ENCODE results near the gene GALNT18.

Gene GALNT18

GRCh38 chr11:11280826-11281225 lies 341.0 kb downstream of the GALNT18 start (continued):
- TF ChIP-seq, protein P1, sequence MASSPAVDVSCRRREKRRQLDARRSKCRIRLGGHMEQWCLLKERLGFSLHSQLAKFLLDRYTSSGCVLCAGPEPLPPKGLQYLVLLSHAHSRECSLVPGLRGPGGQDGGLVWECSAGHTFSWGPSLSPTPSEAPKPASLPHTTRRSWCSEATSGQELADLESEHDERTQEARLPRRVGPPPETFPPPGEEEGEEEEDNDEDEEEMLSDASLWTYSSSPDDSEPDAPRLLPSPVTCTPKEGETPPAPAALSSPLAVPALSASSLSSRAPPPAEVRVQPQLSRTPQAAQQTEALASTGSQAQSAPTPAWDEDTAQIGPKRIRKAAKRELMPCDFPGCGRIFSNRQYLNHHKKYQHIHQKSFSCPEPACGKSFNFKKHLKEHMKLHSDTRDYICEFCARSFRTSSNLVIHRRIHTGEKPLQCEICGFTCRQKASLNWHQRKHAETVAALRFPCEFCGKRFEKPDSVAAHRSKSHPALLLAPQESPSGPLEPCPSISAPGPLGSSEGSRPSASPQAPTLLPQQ (tag by site-specific recombination; IDR thresholded peaks at IDR 0.05) = no peak
- TF ChIP-seq ZNF621 (tag by site-specific recombination; IDR thresholded peaks at IDR 0.05) (no peak), ZNF510 (tag by site-specific recombination; IDR thresholded peaks at IDR 0.05; ENCODE audit: insufficient replicate concordance) (no peak), ZNF423 (tag by site-specific recombination; IDR thresholded peaks at IDR 0.05) (no peak), ZNF426 (tag by site-specific recombination; IDR thresholded peaks at IDR 0.05) (no peak), ZXDB (tag by site-specific recombination; IDR thresholded peaks at IDR 0.05) (no peak), ZNF626 (tag by site-specific recombination; IDR thresholded peaks at IDR 0.05) (no peak)

- no peak overlapping the region for H3K27ac ChIP-seq (ENCODE audit: extremely low read depth, low read depth, low read length)
Observed at GRCh38 chr11:11279956-11280689, 341.7 kb downstream of the GALNT18 start.

DNA sequence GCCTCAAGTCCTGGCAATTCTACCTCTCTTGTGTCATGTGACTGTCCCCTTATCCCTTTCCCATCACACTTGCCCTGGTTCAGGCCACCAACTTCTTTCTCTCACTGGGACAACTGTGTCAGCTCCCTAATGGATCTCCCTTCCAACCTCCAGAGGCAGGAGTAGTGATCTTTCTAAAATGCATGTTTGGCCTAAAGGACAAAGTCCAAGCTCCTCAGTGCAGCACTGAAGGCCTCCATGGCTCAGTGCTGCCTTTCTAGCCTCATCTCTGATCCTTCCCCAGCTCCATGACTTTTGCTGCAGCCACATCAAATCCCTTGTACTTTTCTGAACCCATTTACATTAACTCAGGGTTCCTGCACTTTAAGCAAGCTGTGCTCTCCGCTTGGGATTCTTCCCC lies 349.6 kb downstream of the GALNT18 start:
- no peaks in the 10 kb centered on the region for H3K36me3 ChIP-seq (ENCODE audit: control insufficient read depth in 2 of 2, insufficient read depth in 1 of 2, low read length in 2 of 2)
- no peaks in the 10 kb centered on the region for H3K9me3 ChIP-seq (ENCODE audit: control insufficient read depth, insufficient read depth, low read depth, low read length)
- no peaks in the 10 kb centered on the region for H3K4me1 ChIP-seq (ENCODE audit: control insufficient read depth, insufficient read depth, low read length)
- no peak overlapping the region for H3K4me3 ChIP-seq (ENCODE audit: low read depth, low read length)
- H3K27ac ChIP-seq (ENCODE audit: extremely low read depth, low read depth, low read length) = no peak overlapping the region
- POLR2A ChIA-PET = no interaction called here
- CTCF ChIA-PET = interaction anchor here (0.7 kb wide), 1 partner anchor 10 kb away, joined by 3 read pairs; no protein-coding TSS in a partner anchor
- TF ChIP-seq, protein P2, sequence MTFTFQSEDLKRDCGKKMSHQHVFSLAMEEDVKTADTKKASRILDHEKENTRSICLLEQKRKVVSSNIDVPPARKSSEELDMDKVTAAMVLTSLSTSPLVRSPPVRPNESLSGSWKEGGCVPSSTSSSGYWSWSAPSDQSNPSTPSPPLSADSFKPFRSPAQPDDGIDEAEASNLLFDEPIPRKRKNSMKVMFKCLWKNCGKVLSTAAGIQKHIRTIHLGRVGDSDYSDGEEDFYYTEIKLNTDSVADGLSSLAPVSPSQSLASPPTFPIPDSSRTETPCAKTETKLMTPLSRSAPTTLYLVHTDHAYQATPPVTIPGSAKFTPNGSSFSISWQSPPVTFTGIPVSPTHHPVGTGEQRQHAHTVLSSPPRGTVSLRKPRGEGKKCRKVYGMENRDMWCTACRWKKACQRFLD (tag by site-specific recombination; IDR thresholded peaks at IDR 0.05) = no peak
- TF ChIP-seq ZFP37 (tag by site-specific recombination; IDR thresholded peaks at IDR 0.05) (no peak), FEZF1 (tag by site-specific recombination; IDR thresholded peaks at IDR 0.05) (no peak), ZNF837 (tag by site-specific recombination; IDR thresholded peaks at IDR 0.05) (no peak), SP7 (tag by site-specific recombination; IDR thresholded peaks at IDR 0.05) (no peak), ZNF626 (tag by site-specific recombination; IDR thresholded peaks at IDR 0.05) (no peak), SP3 (tag by site-specific recombination; IDR thresholded peaks at IDR 0.05) (no peak), ZBTB48 (tag by site-specific recombination; IDR thresholded peaks at IDR 0.05) (no peak), AEBP2 (tag by site-specific recombination; IDR thresholded peaks at IDR 0.05; ENCODE audit: borderline replicate concordance) (no peak), ZNF768 (tag by site-specific recombination; IDR thresholded peaks at IDR 0.05) (no peak), ZNF571 (tag by site-specific recombination; IDR thresholded peaks at IDR 0.05) (no peak), ZNF433 (tag by site-specific recombination; IDR thresholded peaks at IDR 0.05; ENCODE audit: low read depth) (no peak), ZNF561 (tag by site-specific recombination; IDR thresholded peaks at IDR 0.05; ENCODE audit: borderline replicate concordance) (no peak), KLF9 (tag by site-specific recombination; IDR thresholded peaks at IDR 0.05; ENCODE audit: low read depth) (no peak), ZNF16 (tag by site-specific recombination; IDR thresholded peaks at IDR 0.05; ENCODE audit: low read depth) (no peak)
- TF ChIP-seq, protein P3, sequence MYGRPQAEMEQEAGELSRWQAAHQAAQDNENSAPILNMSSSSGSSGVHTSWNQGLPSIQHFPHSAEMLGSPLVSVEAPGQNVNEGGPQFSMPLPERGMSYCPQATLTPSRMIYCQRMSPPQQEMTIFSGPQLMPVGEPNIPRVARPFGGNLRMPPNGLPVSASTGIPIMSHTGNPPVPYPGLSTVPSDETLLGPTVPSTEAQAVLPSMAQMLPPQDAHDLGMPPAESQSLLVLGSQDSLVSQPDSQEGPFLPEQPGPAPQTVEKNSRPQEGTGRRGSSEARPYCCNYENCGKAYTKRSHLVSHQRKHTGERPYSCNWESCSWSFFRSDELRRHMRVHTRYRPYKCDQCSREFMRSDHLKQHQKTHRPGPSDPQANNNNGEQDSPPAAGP (tag by site-specific recombination; IDR thresholded peaks at IDR 0.05) = no peak
- TF ChIP-seq, protein P4, sequence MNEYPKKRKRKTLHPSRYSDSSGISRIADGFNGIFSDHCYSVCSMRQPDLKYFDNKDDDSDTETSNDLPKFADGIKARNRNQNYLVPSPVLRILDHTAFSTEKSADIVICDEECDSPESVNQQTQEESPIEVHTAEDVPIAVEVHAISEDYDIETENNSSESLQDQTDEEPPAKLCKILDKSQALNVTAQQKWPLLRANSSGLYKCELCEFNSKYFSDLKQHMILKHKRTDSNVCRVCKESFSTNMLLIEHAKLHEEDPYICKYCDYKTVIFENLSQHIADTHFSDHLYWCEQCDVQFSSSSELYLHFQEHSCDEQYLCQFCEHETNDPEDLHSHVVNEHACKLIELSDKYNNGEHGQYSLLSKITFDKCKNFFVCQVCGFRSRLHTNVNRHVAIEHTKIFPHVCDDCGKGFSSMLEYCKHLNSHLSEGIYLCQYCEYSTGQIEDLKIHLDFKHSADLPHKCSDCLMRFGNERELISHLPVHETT (tag by site-specific recombination; IDR thresholded peaks at IDR 0.05) = no peak
- TF ChIP-seq, protein P5, sequence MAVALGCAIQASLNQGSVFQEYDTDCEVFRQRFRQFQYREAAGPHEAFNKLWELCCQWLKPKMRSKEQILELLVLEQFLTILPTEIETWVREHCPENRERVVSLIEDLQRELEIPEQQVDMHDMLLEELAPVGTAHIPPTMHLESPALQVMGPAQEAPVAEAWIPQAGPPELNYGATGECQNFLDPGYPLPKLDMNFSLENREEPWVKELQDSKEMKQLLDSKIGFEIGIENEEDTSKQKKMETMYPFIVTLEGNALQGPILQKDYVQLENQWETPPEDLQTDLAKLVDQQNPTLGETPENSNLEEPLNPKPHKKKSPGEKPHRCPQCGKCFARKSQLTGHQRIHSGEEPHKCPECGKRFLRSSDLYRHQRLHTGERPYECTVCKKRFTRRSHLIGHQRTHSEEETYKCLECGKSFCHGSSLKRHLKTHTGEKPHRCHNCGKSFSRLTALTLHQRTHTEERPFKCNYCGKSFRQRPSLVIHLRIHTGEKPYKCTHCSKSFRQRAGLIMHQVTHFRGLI (tag by site-specific recombination; IDR thresholded peaks at IDR 0.05) = no peak

More at GRCh38 chr11:11279956-11280689, 341.7 kb downstream of the GALNT18 start:
- H3K4me3 ChIP-seq (ENCODE audit: low read depth, low read length) = no peak overlapping the region
- CTCF ChIA-PET = interaction anchor here (0.7 to 1.5 kb wide), 4 partner anchors 13 to 507 kb away, joined by 3 to 6 read pairs (median 3); no protein-coding TSS in a partner anchor
- POLR2A ChIA-PET = no interaction called here
- no peaks in the 10 kb centered on the region for H3K36me3 ChIP-seq (ENCODE audit: control insufficient read depth in 2 of 2, insufficient read depth in 1 of 2, low read length in 2 of 2)
- H3K9me3 ChIP-seq (ENCODE audit: control insufficient read depth, insufficient read depth, low read depth, low read length) = no peaks in the 10 kb centered on the region
- TF ChIP-seq ZIC2 (tag by site-specific recombination; IDR thresholded peaks at IDR 0.05) (peak; percentile 68), ZNF292 (tag by site-specific recombination; IDR thresholded peaks at IDR 0.05; ENCODE audit: borderline replicate concordance, low read depth) (no peak), ZNF521 (tag by site-specific recombination; IDR thresholded peaks at IDR 0.05) (no peak)
- H3K4me1 ChIP-seq (ENCODE audit: control insufficient read depth, insufficient read depth, low read length) = no peaks in the 10 kb centered on the region
